ENCODE results near the gene TMEM132A.

Gene TMEM132A

GRCh38 chr11:60917267-60917666 lies 7.0 kb upstream of the TMEM132A start:
- Histone ChIP-seq H3K27ac (no peak overlapping the region), H3K9ac (ENCODE audit: insufficient read length) (no peak overlapping the region), H3K9me3 (ENCODE audit: low read depth, low read length) (no peaks in the 10 kb centered on the region), H3K36me3 (ENCODE audit: insufficient read depth, low read length) (peaks cover 45% of the 10 kb centered on the region), H3K4me3 (no peak overlapping the region)
- TF ChIP-seq POLR2AphosphoS5 (IDR thresholded peaks at IDR 0.05; ENCODE audit: borderline replicate concordance, low read depth, low read length), result no peak
- no peak for TF ChIP-seq EZH2 (IDR thresholded peaks at IDR 0.05)
- TF ChIP-seq FOXP2 (optimal IDR thresholded peaks at IDR 0.05; ENCODE audit: control extremely low read depth, extremely low read length, insufficient read depth), result no peak
- no peak for DNase-seq (ENCODE audit: low read depth, low spot score)

- Histone ChIP-seq H3K4me3 (no peak overlapping the region), H3K9ac (ENCODE audit: insufficient read length) (no peak overlapping the region), H3K27ac (no peak overlapping the region), H3K9me3 (ENCODE audit: low read depth, low read length) (no peaks in the 10 kb centered on the region), H3K36me3 (ENCODE audit: insufficient read depth, low read length) (peaks cover 53% of the 10 kb centered on the region)
- TF ChIP-seq EZH2 (IDR thresholded peaks at IDR 0.05) (no peak), FOXP2 (optimal IDR thresholded peaks at IDR 0.05; ENCODE audit: control extremely low read depth, extremely low read length, insufficient read depth) (no peak), POLR2AphosphoS5 (IDR thresholded peaks at IDR 0.05; ENCODE audit: borderline replicate concordance, low read depth, low read length) (no peak)
- DNase-seq (ENCODE audit: low read depth, low spot score), result no peak
These were observed 5.9 kb upstream of the TMEM132A start for GRCh38 chr11:60918251-60918938.

- Histone ChIP-seq H3K4me3 (no peak overlapping the region), H3K9me3 (ENCODE audit: low read depth, low read length) (no peaks in the 10 kb centered on the region), H3K9ac (ENCODE audit: insufficient read length) (no peak overlapping the region), H3K36me3 (ENCODE audit: insufficient read depth, low read length) (peaks cover 53% of the 10 kb centered on the region), H3K27ac (no peak overlapping the region)
- no peak for TF ChIP-seq POLR2AphosphoS5 (IDR thresholded peaks at IDR 0.05; ENCODE audit: borderline replicate concordance, low read depth, low read length)
- no peak for TF ChIP-seq FOXP2 (optimal IDR thresholded peaks at IDR 0.05; ENCODE audit: control extremely low read depth, extremely low read length, insufficient read depth)
- no peak for TF ChIP-seq EZH2 (IDR thresholded peaks at IDR 0.05)
- DNase-seq (ENCODE audit: low read depth, low spot score), result no peak
These were observed 5.4 kb upstream of the TMEM132A start for GRCh38 chr11:60918939-60919265.

- H3K9ac ChIP-seq (ENCODE audit: insufficient read length), result no peak overlapping the region
- DNase-seq (ENCODE audit: low read depth, low spot score), result no peak
- no peak overlapping the region for H3K4me3 ChIP-seq
- no peak for TF ChIP-seq EZH2 (IDR thresholded peaks at IDR 0.05)
- TF ChIP-seq POLR2AphosphoS5 (IDR thresholded peaks at IDR 0.05; ENCODE audit: borderline replicate concordance, low read depth, low read length), result no peak
- no peak for TF ChIP-seq FOXP2 (optimal IDR thresholded peaks at IDR 0.05; ENCODE audit: control extremely low read depth, extremely low read length, insufficient read depth)
- H3K27ac ChIP-seq, result no peak overlapping the region
- peaks cover 53% of the 10 kb centered on the region for H3K36me3 ChIP-seq (ENCODE audit: insufficient read depth, low read length)
- H3K9me3 ChIP-seq (ENCODE audit: low read depth, low read length), result no peaks in the 10 kb centered on the region
These were observed 4.9 kb upstream of the TMEM132A start for GRCh38 chr11:60919320-60919719.

GRCh38 chr11:60919956-60920355 lies 4.3 kb upstream of the TMEM132A start:
- Histone ChIP-seq H3K36me3 (ENCODE audit: insufficient read depth, low read length) (peaks cover 53% of the 10 kb centered on the region), H3K9me3 (ENCODE audit: low read depth, low read length) (no peaks in the 10 kb centered on the region), H3K9ac (ENCODE audit: insufficient read length) (no peak overlapping the region), H3K27ac (no peak overlapping the region), H3K4me3 (no peak overlapping the region)
- TF ChIP-seq FOXP2 (optimal IDR thresholded peaks at IDR 0.05; ENCODE audit: control extremely low read depth, extremely low read length, insufficient read depth) (no peak), POLR2AphosphoS5 (IDR thresholded peaks at IDR 0.05; ENCODE audit: borderline replicate concordance, low read depth, low read length) (no peak), EZH2 (IDR thresholded peaks at IDR 0.05) (no peak)
- no peak for DNase-seq (ENCODE audit: low read depth, low spot score)

GRCh38 chr11:60921259-60921658 lies 3.0 kb upstream of the TMEM132A start:
- no peak overlapping the region for H3K4me3 ChIP-seq
- no peaks in the 10 kb centered on the region for H3K9me3 ChIP-seq (ENCODE audit: low read depth, low read length)
- TF ChIP-seq EZH2 (IDR thresholded peaks at IDR 0.05), result no peak
- TF ChIP-seq FOXP2 (optimal IDR thresholded peaks at IDR 0.05; ENCODE audit: control extremely low read depth, extremely low read length, insufficient read depth), result no peak
- TF ChIP-seq POLR2AphosphoS5 (IDR thresholded peaks at IDR 0.05; ENCODE audit: borderline replicate concordance, low read depth, low read length), result no peak
- H3K36me3 ChIP-seq (ENCODE audit: insufficient read depth, low read length), result peaks cover 53% of the 10 kb centered on the region
- DNase-seq (ENCODE audit: low read depth, low spot score), result no peak
- no peak overlapping the region for H3K9ac ChIP-seq (ENCODE audit: insufficient read length)
- no peak overlapping the region for H3K27ac ChIP-seq

- Histone ChIP-seq H3K4me3 (no peak overlapping the region), H3K9ac (ENCODE audit: insufficient read length) (no peak overlapping the region), H3K9me3 (ENCODE audit: low read depth, low read length) (no peaks in the 10 kb centered on the region), H3K27ac (no peak overlapping the region), H3K36me3 (ENCODE audit: insufficient read depth, low read length) (peaks cover 53% of the 10 kb centered on the region)
- no peak for TF ChIP-seq EZH2 (IDR thresholded peaks at IDR 0.05)
- TF ChIP-seq POLR2AphosphoS5 (IDR thresholded peaks at IDR 0.05; ENCODE audit: borderline replicate concordance, low read depth, low read length), result no peak
- TF ChIP-seq FOXP2 (optimal IDR thresholded peaks at IDR 0.05; ENCODE audit: control extremely low read depth, extremely low read length, insufficient read depth), result no peak
- no peak for DNase-seq (ENCODE audit: low read depth, low spot score)
These were observed 2.4 kb upstream of the TMEM132A start for GRCh38 chr11:60921777-60922335.

GRCh38 chr11:60922906-60923305 lies 1.4 kb upstream of the TMEM132A start:
- TF ChIP-seq FOXP2 (optimal IDR thresholded peaks at IDR 0.05; ENCODE audit: control extremely low read depth, extremely low read length, insufficient read depth), result no peak
- TF ChIP-seq EZH2 (IDR thresholded peaks at IDR 0.05), result no peak
- no peak for TF ChIP-seq POLR2AphosphoS5 (IDR thresholded peaks at IDR 0.05; ENCODE audit: borderline replicate concordance, low read depth, low read length)
- no peak overlapping the region; the same call in 1 of the 2 replicates for H3K27ac ChIP-seq
- H3K4me3 ChIP-seq, result no peak overlapping the region
- H3K36me3 ChIP-seq (ENCODE audit: insufficient read depth, low read length), result peaks cover 51% of the 10 kb centered on the region
- no peak for DNase-seq (ENCODE audit: low read depth, low spot score)
- H3K9ac ChIP-seq (ENCODE audit: insufficient read length), result no peak overlapping the region
- H3K9me3 ChIP-seq (ENCODE audit: low read depth, low read length), result no peaks in the 10 kb centered on the region

Measured in SK-N-MC (cell line).